Epithelial cell of proximal tubule (primary cell): ENCODE results near the gene ALDH1L2. TPM values are rescaled to one million over a fixed set of nuclear protein-coding genes. Genes with fewer than 3 reads are reported as not detected.

Experiments used
- DNase-seq: peaks from one replicate; pipeline ENCODE4 v3.0.0-alpha.2; 2011; ENCODE audit warnings: low read depth
- H3K4me3 ChIP-seq: 2 replicates; pipeline ENCODE4 v1.5.1; 2011; ENCODE audit warnings: low read depth, mild to moderate bottlenecking, low read length
- total RNA-seq: library from RNA; depleted of rRNA; stranded (reverse); fragments of >200 nt; gene quantifications from 2 replicates; pipeline ENCODE4 v1.2.3, GENCODE V29; 2015
- TF ChIP-seq, protein P1 (sequence below): conservative IDR thresholded peaks from 2 replicates; pipeline ENCODE4 v1.5.1; 2012; ENCODE audit warnings: low read depth, mild to moderate bottlenecking, low read length

Gene ALDH1L2
- total RNA-seq, 1 donor from 2014 or later: 1.5 TPM

DNA sequence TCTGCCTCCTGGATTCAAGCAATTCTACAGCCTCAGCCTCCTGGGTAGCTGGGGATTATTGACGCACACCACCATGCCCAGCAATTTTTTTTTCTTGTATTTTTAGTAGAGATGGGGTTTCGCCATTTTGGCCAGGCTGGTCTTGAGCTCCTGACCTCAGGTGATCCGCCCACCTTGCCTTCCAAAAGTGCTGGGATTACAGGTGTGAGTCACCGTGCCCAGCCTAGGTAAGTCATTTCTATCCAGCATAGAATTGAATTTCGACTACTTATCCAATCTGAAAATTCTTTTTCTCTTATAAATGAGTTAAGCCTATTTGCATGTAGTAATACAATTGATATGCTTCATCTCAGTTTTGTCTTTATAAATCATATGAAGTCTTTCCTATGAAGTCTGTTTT, 111.0 kb downstream of the ALDH1L2 start:
- H3K4me3 ChIP-seq: no peak overlapping the region
- TF ChIP-seq, protein P1, sequence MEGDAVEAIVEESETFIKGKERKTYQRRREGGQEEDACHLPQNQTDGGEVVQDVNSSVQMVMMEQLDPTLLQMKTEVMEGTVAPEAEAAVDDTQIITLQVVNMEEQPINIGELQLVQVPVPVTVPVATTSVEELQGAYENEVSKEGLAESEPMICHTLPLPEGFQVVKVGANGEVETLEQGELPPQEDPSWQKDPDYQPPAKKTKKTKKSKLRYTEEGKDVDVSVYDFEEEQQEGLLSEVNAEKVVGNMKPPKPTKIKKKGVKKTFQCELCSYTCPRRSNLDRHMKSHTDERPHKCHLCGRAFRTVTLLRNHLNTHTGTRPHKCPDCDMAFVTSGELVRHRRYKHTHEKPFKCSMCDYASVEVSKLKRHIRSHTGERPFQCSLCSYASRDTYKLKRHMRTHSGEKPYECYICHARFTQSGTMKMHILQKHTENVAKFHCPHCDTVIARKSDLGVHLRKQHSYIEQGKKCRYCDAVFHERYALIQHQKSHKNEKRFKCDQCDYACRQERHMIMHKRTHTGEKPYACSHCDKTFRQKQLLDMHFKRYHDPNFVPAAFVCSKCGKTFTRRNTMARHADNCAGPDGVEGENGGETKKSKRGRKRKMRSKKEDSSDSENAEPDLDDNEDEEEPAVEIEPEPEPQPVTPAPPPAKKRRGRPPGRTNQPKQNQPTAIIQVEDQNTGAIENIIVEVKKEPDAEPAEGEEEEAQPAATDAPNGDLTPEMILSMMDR: no peak
- DNase-seq: no peak

DNA sequence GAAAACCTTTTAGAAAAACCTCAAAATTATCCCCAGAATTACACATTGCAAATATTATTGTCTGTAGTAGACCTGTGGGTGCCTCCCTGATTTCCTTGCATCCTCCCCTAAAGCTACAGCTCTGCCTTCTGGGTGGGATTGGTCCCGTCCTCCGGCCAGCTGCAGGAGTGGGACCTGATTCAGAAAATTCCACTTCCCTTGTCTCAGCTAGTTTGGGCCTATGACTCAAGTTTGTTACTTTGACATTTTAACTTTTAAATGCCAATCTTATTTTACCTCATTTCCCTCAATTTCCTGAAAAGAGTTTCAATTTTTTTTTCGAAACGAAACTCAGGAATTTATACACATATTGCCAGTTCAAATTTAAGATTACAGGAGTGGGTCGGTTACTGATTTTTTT, 113.0 kb downstream of the ALDH1L2 start:
- H3K4me3 ChIP-seq: no peak overlapping the region
- DNase-seq: no peak
- TF ChIP-seq, protein P1: no peak

Other genes with a start within 250 kb of the ALDH1L2 start
- gene SLC41A2, start 126.2 kb downstream of the ALDH1L2 start, total RNA-seq: 19.7 and 24.4 TPM in 2 replicates
- gene NOPCHAP1, start 98.1 kb downstream of the ALDH1L2 start, total RNA-seq: 17.4 and 20.9 TPM in 2 replicates
- gene WASHC4, start 23.3 kb upstream of the ALDH1L2 start, total RNA-seq: 31.0 and 47.5 TPM in 2 replicates
- 20.6 and 57.4 TPM in 2 replicates for gene APPL2, start 151.7 kb upstream of the ALDH1L2 start, total RNA-seq
- 650 and 726 TPM in 2 replicates for gene C12orf75, start 246.2 kb upstream of the ALDH1L2 start, total RNA-seq